Activated naive CD8-positive, alpha-beta T cell treated with anti-CD3 and anti-CD28 coated beads, Interleukin-2, amount 10 ng/mL, durations not matched to agents 7 days and 5 days (primary cell): ENCODE results near the gene SCG5. TPM values are rescaled to one million over a fixed set of nuclear protein-coding genes. Genes with fewer than 3 reads are reported as not detected.

ENCODE experiments used
- total RNA-seq, 2 experiments: library from RNA; stranded (reverse); gene quantifications; one replicate each; pipeline ENCODE4 v1.2.3, GENCODE V29; 2021

SCG5 gene
- total RNA-seq, 2 experiments from 2014 or later: 2.7 to 2.8 TPM

Other genes with a start within 250 kb of the SCG5 start
- gene GOLGA8K, start 238.4 kb upstream of the SCG5 start, total RNA-seq: 1 to 10 TPM; 2.0 to 4.0 TPM
- 10 to 100 TPM; 13.9 to 16.6 TPM for gene GOLGA8O, start 186.1 kb upstream of the SCG5 start, total RNA-seq
- 10 to 100 TPM; 41.0 to 44.6 TPM for gene GOLGA8N, start 48.3 kb upstream of the SCG5 start, total RNA-seq
- 100 to 1,000 TPM in 1 of 2 experiments, 10 to 100 TPM in 1; 96.4 to 108 TPM for gene ARHGAP11A, start 26.2 kb upstream of the SCG5 start, total RNA-seq
- not detected for gene GREM1, start 76.3 kb downstream of the SCG5 start, total RNA-seq